ENCODE measurements around the gene CTSW. TPM values are rescaled to one million over a fixed set of nuclear protein-coding genes. Genes with fewer than 3 reads are reported as not detected.

Gene CTSW, protein sequence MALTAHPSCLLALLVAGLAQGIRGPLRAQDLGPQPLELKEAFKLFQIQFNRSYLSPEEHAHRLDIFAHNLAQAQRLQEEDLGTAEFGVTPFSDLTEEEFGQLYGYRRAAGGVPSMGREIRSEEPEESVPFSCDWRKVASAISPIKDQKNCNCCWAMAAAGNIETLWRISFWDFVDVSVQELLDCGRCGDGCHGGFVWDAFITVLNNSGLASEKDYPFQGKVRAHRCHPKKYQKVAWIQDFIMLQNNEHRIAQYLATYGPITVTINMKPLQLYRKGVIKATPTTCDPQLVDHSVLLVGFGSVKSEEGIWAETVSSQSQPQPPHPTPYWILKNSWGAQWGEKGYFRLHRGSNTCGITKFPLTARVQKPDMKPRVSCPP
- total RNA-seq: not detected

GRCh38 chr11:65879617-65880016 lies at the start of gene CTSW:
CTSW (plus strand) TSS chr11:65879837; CDS start chr11:65879855, 18 bp downstream.

GRCh38 chr11:65833297-65834030 lies 46.2 kb upstream of the CTSW start, which contains the start of gene SNX32:
SNX32 (plus strand) TSS chr11:65833963; CDS start chr11:65834066, 103 bp downstream.

DNA sequence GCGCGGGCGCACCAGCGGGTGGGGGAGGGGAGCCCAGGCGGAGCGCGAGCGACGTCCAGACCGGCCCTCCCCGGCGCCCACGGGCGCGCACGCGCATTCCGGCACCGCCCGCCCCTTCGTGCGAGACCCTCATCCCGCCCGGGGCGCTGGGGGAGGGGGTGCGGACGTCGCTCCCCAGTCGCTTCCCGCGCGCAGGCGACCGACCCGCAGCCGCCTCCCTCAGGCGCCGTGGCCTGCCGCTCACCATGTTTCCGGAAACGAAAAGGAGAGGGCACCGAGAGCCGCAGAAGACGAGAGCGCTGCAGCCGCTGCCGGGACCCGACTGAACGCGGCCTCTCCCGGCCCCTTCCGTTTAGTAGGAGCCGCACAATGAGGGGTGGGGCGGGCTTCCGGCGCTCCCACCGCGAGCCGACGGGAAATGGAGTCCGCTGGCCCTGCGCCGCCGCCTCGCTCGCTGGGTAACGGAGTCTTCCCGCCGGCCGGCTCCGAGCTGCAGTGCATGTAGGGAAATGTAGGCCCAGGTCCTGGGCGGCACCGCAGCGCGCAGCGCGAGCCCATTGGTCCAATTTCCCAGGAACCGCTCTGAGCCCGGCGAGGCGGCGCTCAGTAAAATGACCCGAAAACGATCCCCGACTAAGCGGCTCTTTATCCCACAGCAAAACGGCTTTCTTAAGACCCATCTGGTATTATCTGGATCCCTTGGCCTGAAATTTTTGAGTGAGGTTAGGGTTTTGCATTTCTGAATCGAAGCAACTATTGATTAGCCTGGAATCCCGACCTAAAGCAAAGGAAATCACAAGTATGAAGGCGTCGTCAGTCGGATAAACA lies 21.6 kb upstream of the CTSW start, which contains the start of gene CFL1:
CFL1 (minus strand) TSS at position 328 of the 828 bp plus-strand sequence; CDS start at position 247, 81 bp downstream.

DNA sequence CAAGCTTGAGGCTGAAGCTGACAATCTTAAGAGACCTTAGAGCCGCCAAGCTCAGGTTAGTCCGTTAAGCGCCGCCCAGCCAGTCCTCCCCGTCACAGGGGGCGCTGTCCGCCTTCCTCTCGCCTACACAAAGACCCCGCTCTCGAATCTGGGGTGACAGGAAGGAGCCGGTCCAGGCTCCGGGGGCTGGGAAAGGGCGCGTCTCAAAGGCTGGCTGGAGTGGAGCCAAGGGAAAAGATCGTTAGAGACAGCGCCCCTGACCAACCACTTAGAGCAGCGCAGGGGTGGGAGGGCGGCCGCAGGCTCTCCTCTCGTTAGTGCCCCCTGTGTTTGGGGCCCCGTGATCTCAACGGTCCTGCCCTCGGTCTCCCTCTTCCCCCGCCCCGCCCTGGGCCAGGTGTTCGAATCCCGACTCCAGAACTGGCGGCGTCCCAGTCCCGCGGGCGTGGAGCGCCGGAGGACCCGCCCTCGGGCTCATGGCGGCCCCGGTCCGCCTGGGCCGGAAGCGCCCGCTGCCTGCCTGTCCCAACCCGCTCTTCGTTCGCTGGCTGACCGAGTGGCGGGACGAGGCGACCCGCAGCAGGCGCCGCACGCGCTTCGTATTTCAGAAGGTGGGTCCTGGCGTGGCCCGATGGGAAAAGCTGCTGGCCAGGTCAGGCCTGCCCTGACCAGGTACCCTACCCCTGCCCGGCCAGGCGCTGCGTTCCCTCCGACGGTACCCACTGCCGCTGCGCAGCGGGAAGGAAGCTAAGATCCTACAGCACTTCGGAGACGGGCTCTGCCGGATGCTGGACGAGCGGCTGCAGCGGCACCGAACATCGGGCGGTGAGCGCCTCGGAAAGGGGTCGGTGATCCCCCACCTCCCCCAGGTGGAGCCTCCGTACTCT lies 19.1 kb upstream of the CTSW start, which contains the start of gene MUS81:
MUS81 (plus strand) TSS at position 156 of the 887 bp plus-strand sequence; CDS start at position 477, 321 bp downstream.

DNA sequence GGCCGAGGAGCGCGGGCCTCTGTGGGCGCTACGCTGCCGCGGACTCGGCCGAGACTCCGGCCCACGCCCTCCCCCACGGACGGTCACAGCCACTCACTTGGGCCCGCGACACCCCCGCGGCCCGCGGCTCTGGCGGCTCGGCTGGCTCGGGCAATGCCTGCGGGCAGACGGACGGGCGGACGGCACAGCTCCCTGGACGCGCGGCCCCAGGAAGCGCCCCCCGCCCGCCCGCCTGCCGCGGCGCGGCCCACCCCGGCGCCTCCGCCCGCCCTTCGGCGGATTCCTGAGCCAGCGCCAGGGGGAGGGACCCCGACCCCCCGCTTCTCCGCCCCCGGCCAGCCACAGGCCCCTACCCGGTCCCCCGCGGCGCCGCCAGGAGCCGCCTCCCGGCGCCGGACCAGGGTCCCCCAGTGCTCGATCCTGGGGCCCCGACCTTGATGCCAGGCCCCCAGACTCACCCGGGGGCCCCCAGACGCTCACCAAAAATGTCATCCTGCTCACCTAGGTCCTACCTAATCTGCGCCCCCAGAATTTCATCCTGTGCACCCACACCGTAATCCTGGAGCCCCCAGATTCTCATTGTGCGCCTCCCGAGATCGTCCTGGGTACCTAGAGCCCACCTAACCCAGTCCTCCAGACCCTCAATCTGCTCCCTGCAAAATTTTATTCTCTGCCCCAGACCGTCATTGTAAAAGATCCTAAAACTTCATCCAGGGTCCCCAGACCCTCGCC lies 6.9 kb upstream of the CTSW start, which contains the start of gene EFEMP2:
EFEMP2 (minus strand) TSS at position 215 of the 732 bp plus-strand sequence. CDS start 446 bp downstream, outside the sequence.

GRCh38 chr11:65888163-65888814 lies 8.7 kb downstream of the CTSW start, which contains the start of gene FIBP:
FIBP (minus strand) TSS chr11:65888471; CDS start chr11:65888418, 53 bp downstream.

GRCh38 chr11:65890324-65891218 lies 10.9 kb downstream of the CTSW start, which contains the start of gene CCDC85B:
CCDC85B (plus strand) TSS chr11:65890673; CDS start chr11:65890784, 111 bp downstream.

GRCh38 chr11:65900125-65900898 lies 20.7 kb downstream of the CTSW start, which contains the start of gene FOSL1:
FOSL1 (minus strand) TSS chr11:65900388; CDS start chr11:65900339, 49 bp downstream.

DNA sequence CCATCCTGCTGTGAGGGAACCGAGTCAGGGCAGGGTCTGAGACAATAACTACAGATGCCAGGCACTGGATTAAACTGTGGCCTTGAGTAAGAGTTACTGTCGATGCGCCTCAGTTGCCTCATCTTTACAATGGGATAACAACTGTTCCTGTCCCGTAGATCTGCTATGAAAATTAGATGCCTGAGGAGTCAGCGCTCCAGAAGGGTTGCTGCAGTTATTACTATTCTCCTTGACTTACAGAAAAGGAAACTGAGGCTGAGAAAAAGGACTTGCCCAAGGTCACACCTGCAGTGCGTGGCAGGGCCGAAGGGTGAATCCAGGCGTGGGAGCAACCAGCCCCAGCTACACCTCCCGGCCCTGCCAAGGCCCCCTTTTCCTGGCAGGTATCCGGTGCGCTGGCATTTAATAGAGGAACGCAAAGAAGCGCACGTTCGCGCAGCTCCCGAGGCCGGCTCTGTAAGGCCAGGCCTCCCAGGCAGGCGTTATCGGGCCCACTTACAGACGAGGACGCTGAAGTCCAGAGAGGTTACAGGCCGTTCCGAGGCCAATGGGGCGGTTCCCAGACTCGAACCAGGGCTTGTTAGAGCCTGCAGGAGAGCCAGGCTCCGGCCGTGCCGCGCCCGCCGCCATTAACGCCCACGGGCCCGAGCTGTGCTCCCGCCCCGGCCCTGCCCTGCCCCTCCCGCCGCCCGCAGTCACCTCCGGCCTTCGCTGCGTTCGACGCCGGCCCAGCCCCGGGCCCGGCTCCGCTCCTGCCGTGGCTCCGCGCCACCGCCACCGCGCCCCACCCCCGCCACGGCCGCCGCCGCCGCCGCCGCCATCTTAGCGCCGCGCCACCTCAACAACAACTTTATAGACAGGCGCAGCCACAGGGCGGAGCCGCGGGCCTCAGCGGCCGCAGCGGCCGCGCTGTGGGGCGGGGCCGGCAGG lies 38.8 kb downstream of the CTSW start, which contains the start of gene C11orf68:
C11orf68 (minus strand) TSS at position 852 of the 930 bp plus-strand sequence; CDS start at position 821, 31 bp downstream.

DNA sequence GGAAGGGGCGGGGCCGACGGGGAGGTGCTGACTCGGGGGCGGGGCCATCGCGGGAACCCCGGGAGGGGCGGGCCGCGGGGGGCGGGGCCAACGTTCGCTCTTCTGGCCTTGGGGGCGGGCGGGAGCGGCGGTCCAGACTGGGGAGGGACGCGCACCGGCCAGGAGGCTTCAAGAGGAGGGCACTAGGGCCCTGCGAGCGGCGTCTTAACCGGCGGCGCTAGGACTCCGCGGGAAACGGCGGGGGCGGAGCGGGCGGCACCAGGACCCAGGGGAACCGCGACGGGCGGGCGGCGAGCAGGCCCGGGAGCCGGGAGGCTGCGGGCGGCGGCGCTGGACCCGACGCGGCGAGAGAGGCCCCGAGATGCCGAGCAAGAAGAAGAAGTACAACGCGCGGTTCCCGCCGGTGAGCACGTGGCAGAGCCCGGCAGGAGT lies 39.5 kb downstream of the CTSW start, which contains the start of gene DRAP1:
DRAP1 (plus strand) TSS at position 286 of the 432 bp plus-strand sequence; CDS start at position 362, 76 bp downstream.

Other genes starting within 250 kb of the CTSW start
- gene SIPA1, start 241.7 kb upstream of the CTSW start, total RNA-seq: 4.4 TPM
- 30.7 TPM for gene RELA, start 216.9 kb upstream of the CTSW start, total RNA-seq
- 46.0 TPM for gene KAT5, start 167.6 kb upstream of the CTSW start, total RNA-seq
- 17.2 TPM for gene RNASEH2C, start 159.0 kb upstream of the CTSW start, total RNA-seq
- gene AP5B1, start 98.9 kb upstream of the CTSW start, total RNA-seq: 8.8 TPM
- not detected for gene OVOL1, start 92.8 kb upstream of the CTSW start, total RNA-seq
- 20.7 TPM for gene SNX32, start 45.9 kb upstream of the CTSW start, total RNA-seq
- gene CFL1, start 21.7 kb upstream of the CTSW start, total RNA-seq: 647 TPM
- gene MUS81, start 19.4 kb upstream of the CTSW start, total RNA-seq: 70.4 TPM
- gene EFEMP2, start 7.0 kb upstream of the CTSW start, total RNA-seq: 18.8 TPM
- 121 TPM for gene FIBP, start 8.6 kb downstream of the CTSW start, total RNA-seq
- 9.1 TPM for gene CCDC85B, start 10.8 kb downstream of the CTSW start, total RNA-seq
- not detected for gene FOSL1, start 20.6 kb downstream of the CTSW start, total RNA-seq
- gene C11orf68, start 39.2 kb downstream of the CTSW start, total RNA-seq: 11.6 TPM
- 61.7 TPM for gene DRAP1, start 39.6 kb downstream of the CTSW start, total RNA-seq
- gene TSGA10IP, start 65.6 kb downstream of the CTSW start, total RNA-seq: not detected
- gene SART1, start 81.9 kb downstream of the CTSW start, total RNA-seq: 41.9 TPM
- 33.5 TPM for gene EIF1AD, start 122.3 kb downstream of the CTSW start, total RNA-seq
- gene BANF1, start 122.7 kb downstream of the CTSW start, total RNA-seq: 16.9 TPM
- gene CST6, start 132.2 kb downstream of the CTSW start, total RNA-seq: not detected
- not detected for gene CATSPER1, start 146.6 kb downstream of the CTSW start, total RNA-seq
- 17.2 TPM for gene GAL3ST3, start 169.3 kb downstream of the CTSW start, total RNA-seq
- gene SF3B2, start 172.5 kb downstream of the CTSW start, total RNA-seq: 125 TPM
- gene PACS1, start 190.4 kb downstream of the CTSW start, total RNA-seq: 101 TPM